Gastrocnemius medialis (tissue), 4 donors: Measurements from ENCODE around the gene LGALS1.

Experiments
- CTCF ChIP-seq, 5 experiments: fragments of 450-650 bp in 3 of 5; fragments of 200-600 bp in 2 of 5; sonication (generic) in 2 of 5; IDR thresholded peaks in 4 of 5; conservative IDR thresholded peaks in 1 of 5; 1 replicate in 4 of 5; 2 replicates in 1 of 5; pipeline ENCODE4 v1.5.1; 2016 to 2019; ENCODE audit warnings: antibody characterized with exemption in 5 of 5, mild to moderate bottlenecking in 3 of 5, moderate library complexity in 3 of 5
- POLR2A ChIP-seq, 2 donors: fragments of 450-650 bp; IDR thresholded peaks; one replicate each; pipeline ENCODE4 v1.6.1; 2017; ENCODE audit warnings: antibody characterized with exemption in 2 of 2, mild to moderate bottlenecking in 2 of 2, moderate library complexity in 2 of 2

DNA sequence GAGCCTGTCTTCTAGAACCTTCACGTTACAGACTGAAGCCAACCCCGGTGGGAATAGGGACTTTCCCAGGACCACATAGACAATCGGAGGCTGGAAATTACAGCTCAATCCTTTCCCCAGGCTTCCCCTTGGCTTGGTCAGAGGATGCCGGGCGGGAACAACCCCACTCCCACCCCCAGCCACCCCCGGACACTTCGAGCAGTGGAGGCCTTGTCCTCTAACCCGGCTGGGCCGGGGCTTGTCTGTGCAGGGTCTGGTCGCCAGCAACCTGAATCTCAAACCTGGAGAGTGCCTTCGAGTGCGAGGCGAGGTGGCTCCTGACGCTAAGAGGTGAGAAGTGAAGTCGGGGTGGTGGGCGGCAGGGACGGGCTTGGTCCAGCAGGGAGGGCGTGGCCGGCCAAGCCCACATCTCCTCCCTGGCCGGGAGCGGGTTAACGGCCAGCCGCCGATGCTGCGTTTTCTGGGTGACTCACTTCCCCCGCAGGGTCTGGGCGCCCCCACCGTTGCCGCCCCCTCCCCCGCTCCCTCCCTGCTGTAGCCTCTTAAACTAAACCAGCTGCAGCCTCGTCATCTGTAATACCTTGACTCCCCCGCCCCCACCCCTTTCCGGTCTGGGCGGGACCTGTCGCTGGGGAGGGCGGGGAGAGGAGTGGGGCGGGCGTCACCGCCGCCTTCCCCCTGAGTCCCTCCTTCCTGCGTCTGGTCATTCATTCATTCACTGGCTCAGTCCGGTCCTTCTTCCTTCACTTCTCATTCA lies 1.5 kb downstream of the LGALS1 start:
- TF ChIP-seq CTCF (IDR thresholded peaks at IDR 0.05 in 4 of 5, conservative IDR thresholded peaks at IDR 0.05 in 1 of 5) (no peak), POLR2A (IDR thresholded peaks at IDR 0.05) (peak; percentile 46 to 50)
